NB4 (cell line): ENCODE results near the gene IZUMO2.

Source experiments
- DNase-seq: peaks from one replicate; pipeline ENCODE4 v3.0.0; 2010; ENCODE audit warnings: low read depth
- H3K4me3 ChIP-seq: one replicate; pipeline ENCODE4 v1.5.1; 2011; ENCODE audit warnings: mild to moderate bottlenecking, low read depth, low read length, moderate library complexity
- MYC ChIP-seq: IDR thresholded peaks from 2 replicates; pipeline ENCODE4 v1.6.1; 2011; ENCODE audit warnings: low read depth, low read length
- POLR2A ChIP-seq: IDR thresholded peaks from 2 replicates; pipeline ENCODE4 v1.6.1; 2011; ENCODE audit warnings: mild to moderate bottlenecking; ENCODE audit not compliant: insufficient read length; ENCODE audit errors: extremely low read depth
- TF ChIP-seq, protein P1 (sequence below): IDR thresholded peaks from one replicate; pipeline ENCODE4 v1.5.1; 2012; ENCODE audit warnings: low read depth, low read length
- TF ChIP-seq, protein P2 (sequence below): IDR thresholded peaks from 2 replicates; pipeline ENCODE4 v1.6.1; 2011; ENCODE audit warnings: low read depth, low read length

The IZUMO2 gene

DNA sequence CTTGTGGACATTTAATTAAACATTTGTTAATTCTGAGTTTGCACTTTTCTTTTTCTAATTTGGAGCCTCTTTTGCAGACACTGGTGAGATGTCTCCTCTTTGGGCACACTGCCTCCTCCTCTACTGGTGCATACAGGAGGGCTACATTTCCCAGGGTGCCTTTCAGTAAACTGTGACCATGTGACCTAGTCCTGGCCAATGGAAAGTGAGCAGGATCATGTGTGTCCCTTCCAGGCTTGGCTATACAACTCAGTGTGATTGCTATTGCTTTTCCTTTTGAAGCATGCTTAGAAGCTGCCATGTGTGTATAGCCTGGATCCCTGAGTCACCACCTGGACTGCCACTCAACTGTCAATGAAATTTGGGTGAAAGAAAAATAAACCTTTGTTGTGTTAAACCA, 4.5 kb downstream of the IZUMO2 start:
- no peak for TF ChIP-seq MYC
- TF ChIP-seq POLR2A: no peak
- TF ChIP-seq, protein P1, sequence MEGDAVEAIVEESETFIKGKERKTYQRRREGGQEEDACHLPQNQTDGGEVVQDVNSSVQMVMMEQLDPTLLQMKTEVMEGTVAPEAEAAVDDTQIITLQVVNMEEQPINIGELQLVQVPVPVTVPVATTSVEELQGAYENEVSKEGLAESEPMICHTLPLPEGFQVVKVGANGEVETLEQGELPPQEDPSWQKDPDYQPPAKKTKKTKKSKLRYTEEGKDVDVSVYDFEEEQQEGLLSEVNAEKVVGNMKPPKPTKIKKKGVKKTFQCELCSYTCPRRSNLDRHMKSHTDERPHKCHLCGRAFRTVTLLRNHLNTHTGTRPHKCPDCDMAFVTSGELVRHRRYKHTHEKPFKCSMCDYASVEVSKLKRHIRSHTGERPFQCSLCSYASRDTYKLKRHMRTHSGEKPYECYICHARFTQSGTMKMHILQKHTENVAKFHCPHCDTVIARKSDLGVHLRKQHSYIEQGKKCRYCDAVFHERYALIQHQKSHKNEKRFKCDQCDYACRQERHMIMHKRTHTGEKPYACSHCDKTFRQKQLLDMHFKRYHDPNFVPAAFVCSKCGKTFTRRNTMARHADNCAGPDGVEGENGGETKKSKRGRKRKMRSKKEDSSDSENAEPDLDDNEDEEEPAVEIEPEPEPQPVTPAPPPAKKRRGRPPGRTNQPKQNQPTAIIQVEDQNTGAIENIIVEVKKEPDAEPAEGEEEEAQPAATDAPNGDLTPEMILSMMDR: no peak
- TF ChIP-seq, protein P2, sequence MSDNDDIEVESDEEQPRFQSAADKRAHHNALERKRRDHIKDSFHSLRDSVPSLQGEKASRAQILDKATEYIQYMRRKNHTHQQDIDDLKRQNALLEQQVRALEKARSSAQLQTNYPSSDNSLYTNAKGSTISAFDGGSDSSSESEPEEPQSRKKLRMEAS: no peak
- DNase-seq: no peak
- no peak overlapping the region for H3K4me3 ChIP-seq

DNA sequence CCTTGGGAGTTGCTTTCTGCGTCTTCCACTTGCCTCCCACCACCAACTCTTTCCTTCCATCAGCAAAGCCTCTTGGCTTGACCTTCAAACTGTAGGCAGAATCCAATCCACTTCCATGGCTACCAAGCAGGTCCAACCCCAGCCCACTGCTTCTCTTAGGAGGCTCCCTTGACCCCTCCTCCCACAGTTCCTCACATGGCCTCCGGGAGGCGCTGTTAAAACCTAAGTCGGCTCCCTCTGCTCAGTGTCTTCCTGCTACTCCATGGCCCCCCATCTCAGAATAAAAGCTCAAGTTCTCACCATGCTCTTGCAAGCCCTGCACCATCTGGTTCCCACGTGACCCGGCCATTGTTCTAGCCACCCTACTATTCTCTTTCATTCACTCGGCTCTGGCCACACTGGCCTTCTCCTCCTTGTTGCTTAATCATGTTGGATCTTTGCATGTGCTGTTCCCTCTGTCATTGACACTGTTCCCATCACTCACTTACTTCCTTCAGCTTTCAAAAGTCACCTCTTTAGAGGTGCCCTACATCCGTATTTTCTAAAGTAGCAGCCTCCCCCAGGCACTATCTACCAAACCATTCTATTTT, 7.5 kb downstream of the IZUMO2 start:
- TF ChIP-seq POLR2A: no peak
- TF ChIP-seq, protein P1: peak; percentile 29
- TF ChIP-seq MYC: no peak
- TF ChIP-seq, protein P2: no peak
- no peak for DNase-seq
- no peak overlapping the region for H3K4me3 ChIP-seq

- H3K4me3 ChIP-seq: no peak overlapping the region
- TF ChIP-seq, protein P2: no peak
- TF ChIP-seq MYC: no peak
- TF ChIP-seq, protein P1: no peak
- TF ChIP-seq POLR2A: no peak
- no peak for DNase-seq
Measured at GRCh38 chr19:50154529-50154928, 8.6 kb downstream of the IZUMO2 start.

- TF ChIP-seq POLR2A (no peak), MYC (no peak)
- TF ChIP-seq, protein P1: no peak
- TF ChIP-seq, protein P2: no peak
- no peak overlapping the region for H3K4me3 ChIP-seq
- DNase-seq: no peak
Measured at GRCh38 chr19:50152578-50152977, 10.5 kb downstream of the IZUMO2 start.

DNA sequence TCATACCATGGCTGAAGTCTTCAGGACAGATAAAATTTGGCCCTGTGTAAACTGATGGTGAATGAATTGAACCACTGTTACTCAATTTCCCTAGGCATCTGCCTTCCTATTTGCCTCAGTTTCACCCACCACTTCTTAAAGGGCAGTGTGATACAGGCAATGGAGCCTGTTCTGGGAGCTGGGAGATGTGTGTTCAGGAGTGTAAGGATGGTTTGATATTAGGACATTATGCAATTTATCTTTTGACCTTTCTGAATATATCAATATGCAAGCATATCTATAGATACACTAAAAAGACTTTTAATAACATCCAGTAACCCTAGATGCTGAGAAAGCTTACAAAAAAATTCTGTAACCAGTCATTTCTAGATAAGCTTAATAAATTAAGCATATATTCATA, 14.6 kb downstream of the IZUMO2 start:
- no peak for TF ChIP-seq MYC
- TF ChIP-seq, protein P2: no peak
- no peak for TF ChIP-seq POLR2A
- TF ChIP-seq, protein P1: no peak
- DNase-seq: no peak
- H3K4me3 ChIP-seq: no peak overlapping the region
